Endodermal cell (in vitro differentiated cells): Measurements from ENCODE around the gene GYG1. TPM values are rescaled to one million over a fixed set of nuclear protein-coding genes. Genes with fewer than 3 reads are reported as not detected.

Source experiments
- DNase-seq: peaks from one replicate; pipeline ENCODE4 v3.0.0-alpha.2; 2017
- H3K27ac ChIP-seq: 2 replicates; pipeline ENCODE4 v1.5.1; 2013; ENCODE audit warnings: mild to moderate bottlenecking, low read depth, low read length, moderate library complexity
- H3K27me3 ChIP-seq: 2 replicates; pipeline ENCODE4 v1.6.1; 2013; ENCODE audit warnings: mild to moderate bottlenecking, low read length, moderate library complexity; ENCODE audit not compliant: insufficient read depth, control insufficient read depth, poor library complexity, severe bottlenecking
- H3K36me3 ChIP-seq: 2 replicates; pipeline ENCODE4 v1.7.0; 2013; ENCODE audit warnings: mild to moderate bottlenecking, low read length, moderate library complexity; ENCODE audit not compliant: control insufficient read depth, insufficient read depth
- H3K4me1 ChIP-seq: one replicate; pipeline ENCODE4 v1.7.0; 2013; ENCODE audit warnings: low read length; ENCODE audit not compliant: control insufficient read depth, insufficient read depth
- H3K4me3 ChIP-seq: 2 replicates; pipeline ENCODE4 v1.5.1; 2013; ENCODE audit warnings: mild to moderate bottlenecking, low read length, moderate library complexity
- H3K9ac ChIP-seq: 2 replicates; pipeline ENCODE4 v1.6.1; 2013; ENCODE audit warnings: mild to moderate bottlenecking, low read length, moderate library complexity; ENCODE audit not compliant: poor library complexity, severe bottlenecking; ENCODE audit errors: extremely low read depth
- H3K9me3 ChIP-seq: 2 replicates; pipeline ENCODE4 v1.6.1; 2013; ENCODE audit warnings: mild to moderate bottlenecking, low read length, moderate library complexity; ENCODE audit not compliant: control insufficient read depth
- H3K27ac Mint-ChIP-seq: 2 replicates; pipeline ENCODE4 v1.8.0; 2020; ENCODE audit warnings: mixed read lengths
- H3K27me3 Mint-ChIP-seq: 2 replicates; pipeline ENCODE4 v1.8.0; 2021; ENCODE audit warnings: mild to moderate bottlenecking, mixed read lengths; ENCODE audit not compliant: insufficient read depth
- H3K36me3 Mint-ChIP-seq: 2 replicates; pipeline ENCODE4 v1.8.0; 2020; ENCODE audit warnings: low read depth, mixed read lengths
- H3K4me1 Mint-ChIP-seq: 2 replicates; pipeline ENCODE4 v1.8.0; 2020; ENCODE audit warnings: mixed read lengths
- H3K4me3 Mint-ChIP-seq: 2 replicates; pipeline ENCODE4 v1.8.0; 2020; ENCODE audit warnings: mild to moderate bottlenecking, moderate library complexity, mixed read lengths
- H3K9me3 Mint-ChIP-seq: 2 replicates; pipeline ENCODE4 v1.8.0; 2020; ENCODE audit warnings: mild to moderate bottlenecking, mixed read lengths
- CTCF ChIP-seq: fragments of 200-600 bp; sonication (generic); conservative IDR thresholded peaks from 2 replicates; pipeline ENCODE4 v1.5.0; 2021; ENCODE audit warnings: antibody characterized with exemption, mild to moderate bottlenecking
- WGBS, 2 experiments: methylation state at CpG; one replicate each; pipeline versions ENCODE4 v1.1.5 to v1.1.7; 2013; ENCODE audit warnings: missing lambda C conversion rate in 2 of 2, mixed read lengths in 1 of 2; ENCODE audit not compliant: insufficient coverage in 1 of 2, insufficient read length in 1 of 2; 5-methylcytosine and 5-hydroxymethylcytosine counted together
- total RNA-seq, 2 donors: library from RNA; stranded (reverse); fragmentation: NEBNext Ultra II Directional in 1 of 2; extraction: Animal tissue kit (Norgen Biotek cat#: 25700) in 1 of 2; gene quantifications; 2 replicates in 1 of 2; 3 replicates in 1 of 2; pipeline ENCODE4 v1.2.1, GENCODE V29; 2021

Gene GYG1
- total RNA-seq, 2 donors from 2014 or later = 22.2 to 30.6 TPM

DNA sequence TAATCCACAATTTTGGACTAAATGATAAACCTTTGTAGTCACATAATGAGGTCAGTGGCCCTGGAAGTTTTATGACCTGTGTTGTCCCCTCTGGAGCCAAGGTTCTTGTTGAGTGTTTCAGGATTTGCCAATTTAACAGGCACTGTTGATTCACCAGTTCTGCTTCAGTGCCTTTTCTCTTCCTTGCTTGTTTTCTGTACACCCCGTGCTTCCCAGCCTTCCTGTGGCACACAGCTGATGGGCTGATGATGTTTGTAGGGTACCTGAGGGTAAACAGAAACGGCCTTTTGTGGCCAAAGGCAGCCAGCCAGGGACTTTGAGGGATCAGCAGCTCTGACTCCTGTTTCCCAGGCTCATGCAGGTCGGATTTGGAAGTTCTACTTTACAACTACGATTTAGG is 13.3 kb downstream of the GYG1 start:
- no peak overlapping the region for H3K27ac ChIP-seq
- Mint-ChIP-seq H3K27me3 (no peaks in the 10 kb centered on the region), H3K36me3 (peaks cover 10% of the 10 kb centered on the region), H3K27ac (peak overlapping the region; percentile 89), H3K4me3 (no peak overlapping the region), H3K9me3 (no peaks in the 10 kb centered on the region), H3K4me1 (peaks cover 24% of the 10 kb centered on the region)
- peaks cover 10% of the 10 kb centered on the region for H3K36me3 ChIP-seq
- 75 to 90% methylated on average over 2 to 4 of the region's 4 CpGs for WGBS, 2 experiments
- peaks cover 4% of the 10 kb centered on the region for H3K4me1 ChIP-seq
- H3K27me3 ChIP-seq = no peaks in the 10 kb centered on the region
- DNase-seq = no peak
- no peaks in the 10 kb centered on the region for H3K9me3 ChIP-seq
- no peak overlapping the region for H3K4me3 ChIP-seq
- no peak overlapping the region for H3K9ac ChIP-seq
- no peak for TF ChIP-seq CTCF

DNA sequence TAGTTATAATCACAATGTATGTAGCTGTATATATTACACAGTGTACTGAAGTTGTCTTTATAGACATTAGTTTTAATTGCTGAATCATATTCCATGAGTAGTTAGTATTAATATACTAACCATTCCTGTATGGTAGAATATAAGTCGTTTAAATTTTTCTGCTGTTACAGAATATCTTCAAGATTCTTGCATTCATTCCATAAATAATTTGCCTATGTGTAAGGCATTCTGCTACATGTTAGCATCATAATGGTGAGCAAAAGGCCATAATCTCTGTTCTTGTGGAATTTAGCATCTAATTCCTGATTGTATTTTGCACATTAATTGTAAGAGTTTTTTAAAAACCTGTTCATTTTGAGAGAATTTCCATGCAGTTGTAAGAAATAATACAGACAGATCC is 14.1 kb downstream of the GYG1 start:
- Histone ChIP-seq H3K36me3 (peaks cover 15% of the 10 kb centered on the region), H3K4me1 (peaks cover 4% of the 10 kb centered on the region), H3K9me3 (no peaks in the 10 kb centered on the region), H3K27me3 (no peaks in the 10 kb centered on the region), H3K4me3 (no peak overlapping the region), H3K9ac (no peak overlapping the region), H3K27ac (no peak overlapping the region)
- Mint-ChIP-seq H3K9me3 (no peaks in the 10 kb centered on the region), H3K4me1 (peaks cover 19% of the 10 kb centered on the region), H3K27me3 (no peaks in the 10 kb centered on the region), H3K36me3 (peaks cover 15% of the 10 kb centered on the region), H3K4me3 (no peak overlapping the region), H3K27ac (no peak overlapping the region)
- 100% methylated on average over 1 of the region's 1 CpG; no CpG with 5 or more reads in 1 of the 2 experiments for WGBS, 2 experiments
- TF ChIP-seq CTCF = no peak
- no peak for DNase-seq

DNA sequence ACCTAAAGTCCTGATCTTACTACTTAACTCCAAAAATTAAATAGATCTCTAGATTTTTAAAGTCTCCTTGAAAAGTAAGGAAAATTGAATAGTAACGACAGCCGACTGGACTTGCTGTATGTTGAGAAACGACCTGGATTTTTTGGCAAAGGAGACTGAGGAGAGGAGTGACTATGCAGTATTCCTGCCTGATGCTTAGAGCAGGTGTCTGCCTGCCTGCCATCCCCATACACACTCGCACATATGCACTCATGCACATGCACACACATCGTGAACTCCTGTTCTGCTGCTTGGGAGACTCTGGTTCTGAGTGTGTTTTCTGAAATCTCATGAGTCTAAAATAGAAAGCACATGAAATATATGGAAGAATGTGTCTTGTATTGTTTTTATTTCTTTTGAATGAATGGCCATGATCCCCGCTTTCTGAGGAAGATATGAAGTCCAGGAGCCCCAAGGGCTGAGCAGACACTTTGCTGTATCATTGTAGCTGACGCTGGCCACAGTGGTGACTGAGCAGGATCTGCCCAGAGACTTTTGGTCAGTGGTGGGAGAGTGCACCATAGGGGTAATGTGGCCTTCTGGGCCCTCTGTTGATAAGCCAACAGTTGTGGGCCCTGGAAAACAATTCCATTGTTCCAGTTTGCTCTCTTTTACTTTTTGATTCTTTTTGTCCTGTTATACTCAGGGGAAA is 16.4 kb downstream of the GYG1 start:
- Mint-ChIP-seq H3K4me3 (no peak overlapping the region), H3K36me3 (peaks cover 28% of the 10 kb centered on the region), H3K4me1 (peaks cover 19% of the 10 kb centered on the region), H3K27ac (no peak overlapping the region), H3K27me3 (no peaks in the 10 kb centered on the region), H3K9me3 (no peaks in the 10 kb centered on the region)
- Histone ChIP-seq H3K4me3 (no peak overlapping the region), H3K9ac (no peak overlapping the region), H3K4me1 (peaks cover 4% of the 10 kb centered on the region), H3K27ac (no peak overlapping the region), H3K27me3 (no peaks in the 10 kb centered on the region), H3K9me3 (no peaks in the 10 kb centered on the region), H3K36me3 (peaks cover 15% of the 10 kb centered on the region)
- 95 to 100% methylated on average over 2 to 7 of the region's 7 CpGs for WGBS, 2 experiments
- TF ChIP-seq CTCF = no peak
- DNase-seq = no peak
